Mesodermal cell (in vitro differentiated cells): ENCODE data around the gene SYNPO.

ENCODE experiments used
- H3K27ac ChIP-seq: 2 replicates; pipeline ENCODE4 v1.7.0; 2013; ENCODE audit warnings: mild to moderate bottlenecking, low read depth, low read length, moderate library complexity; ENCODE audit not compliant: severe bottlenecking
- H3K36me3 ChIP-seq: 2 replicates; pipeline ENCODE4 v1.7.1; 2013; ENCODE audit warnings: mild to moderate bottlenecking, low read length, moderate library complexity; ENCODE audit not compliant: control insufficient read depth, insufficient read depth
- H3K4me1 ChIP-seq: one replicate; pipeline ENCODE4 v1.7.1; 2013; ENCODE audit warnings: mild to moderate bottlenecking, low read length; ENCODE audit not compliant: insufficient read depth, control insufficient read depth, poor library complexity, severe bottlenecking
- H3K4me3 ChIP-seq: 2 replicates; pipeline ENCODE4 v1.7.0; 2013; ENCODE audit warnings: low read length, control low read depth, mild to moderate bottlenecking; ENCODE audit not compliant: insufficient read depth, poor library complexity, severe bottlenecking; ENCODE audit errors: extremely low read depth
- H3K9me3 ChIP-seq: 2 replicates; pipeline ENCODE4 v1.7.1; 2013; ENCODE audit warnings: mild to moderate bottlenecking, low read length, moderate library complexity; ENCODE audit not compliant: control insufficient read depth
- WGBS, 2 experiments: methylation state at CpG; one replicate each; pipeline ENCODE4 v1.1.5; 2013; ENCODE audit warnings: missing lambda C conversion rate in 2 of 2; ENCODE audit not compliant: insufficient coverage in 2 of 2; 5-methylcytosine and 5-hydroxymethylcytosine counted together

The SYNPO gene

DNA sequence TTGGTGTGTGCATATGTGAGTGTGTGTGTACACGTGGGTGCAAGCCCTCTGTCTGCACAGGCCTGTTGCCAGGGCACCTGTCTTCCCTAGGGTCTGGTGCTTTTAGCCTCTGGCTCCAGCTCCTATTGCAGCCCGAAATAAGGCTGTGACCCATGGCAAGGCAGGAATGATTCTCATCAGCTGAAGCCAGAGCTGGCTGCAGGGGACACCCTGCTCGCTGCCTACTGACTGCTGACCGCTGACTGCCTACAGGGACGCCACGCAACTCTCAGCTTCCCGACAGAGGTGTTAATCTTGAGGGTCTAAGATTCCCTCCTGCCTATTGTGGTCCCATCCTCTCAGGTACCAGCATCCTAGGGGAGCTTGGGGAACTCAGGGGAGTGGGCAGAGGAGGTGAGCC, 20.6 kb downstream of the SYNPO start, which contains the start of gene MYOZ3:
TSS of gene MYOZ3 (plus strand) at position 166 of the 400 bp plus-strand sequence. CDS start 1,691 bp downstream, outside the sequence.
- WGBS, 2 experiments, result 73 to 88% methylated on average over 5 to 6 of the region's 7 CpGs
- Histone ChIP-seq H3K27ac (peak within 1 kb of the TSS; percentile 71), H3K4me1 (peaks cover 17% of the 10 kb centered on the region), H3K36me3 (no peaks in the 10 kb centered on the region), H3K4me3 (no peak within 1 kb of the TSS), H3K9me3 (peaks cover 6% of the 10 kb centered on the region)

DNA sequence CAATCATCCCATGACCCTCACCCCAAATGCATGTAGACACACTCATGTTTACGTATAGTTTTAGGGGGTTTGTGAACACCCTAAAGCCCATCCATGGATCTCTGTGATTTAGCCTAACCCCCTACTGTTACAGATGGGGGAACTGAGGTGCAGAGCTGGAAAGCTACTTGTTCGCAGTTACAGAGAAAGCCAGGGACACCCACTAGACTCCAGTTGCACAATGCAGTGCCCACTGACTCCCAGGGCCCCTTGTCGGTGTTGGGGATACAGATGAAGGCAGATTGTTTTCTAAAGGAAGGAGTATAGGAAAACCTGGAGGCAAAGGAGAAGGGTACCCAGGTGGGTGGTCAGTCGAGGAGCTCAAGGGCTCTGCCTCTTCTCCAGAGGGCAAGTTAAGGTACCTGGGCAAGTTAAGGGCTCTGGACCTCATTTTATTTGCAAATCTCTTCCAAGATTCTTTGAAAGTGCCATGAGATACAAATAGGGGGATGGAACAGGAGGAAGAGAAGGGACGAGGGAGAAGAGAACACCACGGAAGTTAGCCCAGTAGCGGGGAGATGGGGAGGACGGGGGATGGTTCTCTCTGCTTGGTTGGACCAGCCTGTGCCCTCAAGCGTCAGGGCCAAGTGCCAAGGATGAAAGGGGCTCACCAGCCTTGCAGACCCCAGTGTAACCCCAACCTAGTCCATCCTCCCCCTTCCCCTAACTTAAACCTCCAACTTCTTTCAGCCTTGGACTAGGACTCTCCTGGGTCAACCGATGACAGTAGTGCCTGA, 21.5 kb downstream of the SYNPO start:
- 89 to 98% methylated on average over 7 to 8 of the region's 10 CpGs for WGBS, 2 experiments
- peaks cover 6% of the 10 kb centered on the region for H3K9me3 ChIP-seq
- H3K4me3 ChIP-seq, result no peak overlapping the region
- no peak overlapping the region for H3K27ac ChIP-seq
- H3K36me3 ChIP-seq, result no peaks in the 10 kb centered on the region
- peaks cover 14% of the 10 kb centered on the region for H3K4me1 ChIP-seq

- Histone ChIP-seq H3K36me3 (no peaks in the 10 kb centered on the region), H3K4me1 (peaks cover 14% of the 10 kb centered on the region), H3K27ac (no peak overlapping the region), H3K4me3 (no peak overlapping the region), H3K9me3 (peaks cover 4% of the 10 kb centered on the region)
- 77 to 94% methylated on average over 2 of the region's 4 CpGs for WGBS, 2 experiments
Measured at GRCh38 chr5:150662731-150663516, 22.5 kb downstream of the SYNPO start.

GRCh38 chr5:150663936-150664335, 23.5 kb downstream of the SYNPO start:
- Histone ChIP-seq H3K36me3 (no peaks in the 10 kb centered on the region), H3K4me1 (peaks cover 12% of the 10 kb centered on the region), H3K9me3 (no peaks in the 10 kb centered on the region), H3K27ac (no peak overlapping the region), H3K4me3 (no peak overlapping the region)
- WGBS, 2 experiments, result 89 to 92% methylated on average over 1 of the region's 3 CpGs

GRCh38 chr5:150665044-150665443, 24.6 kb downstream of the SYNPO start:
- Histone ChIP-seq H3K27ac (no peak overlapping the region), H3K4me3 (no peak overlapping the region), H3K4me1 (peaks cover 8% of the 10 kb centered on the region), H3K36me3 (no peaks in the 10 kb centered on the region), H3K9me3 (no peaks in the 10 kb centered on the region)
- 88 to 89% methylated on average over 5 to 10 of the region's 12 CpGs for WGBS, 2 experiments

GRCh38 chr5:150670275-150670947, 30.0 kb downstream of the SYNPO start:
- Histone ChIP-seq H3K4me1 (peaks cover 35% of the 10 kb centered on the region), H3K4me3 (no peak overlapping the region), H3K9me3 (no peaks in the 10 kb centered on the region), H3K27ac (peak overlapping the region; percentile 65), H3K36me3 (no peaks in the 10 kb centered on the region)
- WGBS, 2 experiments, result 71 to 74% methylated on average over 10 to 13 of the region's 14 CpGs

- 29 to 57% methylated on average over 1 of the region's 2 CpGs for WGBS, 2 experiments
- peaks cover 36% of the 10 kb centered on the region for H3K4me1 ChIP-seq
- H3K4me3 ChIP-seq, result peak overlapping the region; percentile 63
- peak overlapping the region; percentile 65 for H3K27ac ChIP-seq
- H3K9me3 ChIP-seq, result no peaks in the 10 kb centered on the region
- peaks cover 2% of the 10 kb centered on the region for H3K36me3 ChIP-seq
Measured at GRCh38 chr5:150670948-150671310, 30.5 kb downstream of the SYNPO start.

- Histone ChIP-seq H3K4me1 (peaks cover 36% of the 10 kb centered on the region), H3K36me3 (peaks cover 6% of the 10 kb centered on the region), H3K27ac (peak overlapping the region; percentile 65), H3K4me3 (peak overlapping the region; percentile 63), H3K9me3 (no peaks in the 10 kb centered on the region)
- WGBS, 2 experiments, result 1% methylated on average over 27 to 38 of the region's 51 CpGs
Measured at GRCh38 chr5:150671509-150672236, 31.2 kb downstream of the SYNPO start.

- H3K4me1 ChIP-seq, result peaks cover 36% of the 10 kb centered on the region
- peak overlapping the region; percentile 63 for H3K4me3 ChIP-seq
- 5 to 6% methylated on average over 20 to 26 of the region's 38 CpGs for WGBS, 2 experiments
- peaks cover 13% of the 10 kb centered on the region for H3K36me3 ChIP-seq
- H3K9me3 ChIP-seq, result no peaks in the 10 kb centered on the region
- H3K27ac ChIP-seq, result peak overlapping the region; percentile 65
Measured at GRCh38 chr5:150672237-150672883, 31.9 kb downstream of the SYNPO start.

DNA sequence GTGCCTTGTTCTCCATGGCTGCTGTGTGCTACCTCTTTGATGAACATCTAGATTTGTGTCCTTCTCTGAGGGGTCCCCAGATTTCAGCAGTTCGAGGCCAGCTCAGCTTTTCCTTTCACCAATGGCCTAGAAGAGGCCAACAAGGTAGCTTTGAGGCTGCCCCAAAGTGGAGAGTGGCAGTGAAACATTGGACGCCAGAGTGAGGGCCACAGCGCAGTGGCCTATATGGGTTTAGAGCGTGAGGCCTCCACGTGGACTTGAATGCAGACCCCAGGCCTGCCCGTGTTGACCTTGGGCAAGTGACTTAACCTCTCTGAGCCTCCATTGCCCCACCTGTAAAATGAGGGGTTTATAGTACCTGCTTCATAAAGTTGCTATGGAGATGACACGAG, 32.4 kb downstream of the SYNPO start:
- Histone ChIP-seq H3K4me3 (peak overlapping the region; percentile 63), H3K36me3 (peaks cover 18% of the 10 kb centered on the region), H3K4me1 (peaks cover 36% of the 10 kb centered on the region), H3K9me3 (no peaks in the 10 kb centered on the region), H3K27ac (peak overlapping the region; percentile 65)
- WGBS, 2 experiments, result 66 to 86% methylated on average over 6 of the region's 7 CpGs
